Measurements from ENCODE around the gene MICA. TPM values are rescaled to one million over a fixed set of nuclear protein-coding genes. Genes with fewer than 3 reads are reported as not detected.

The MICA gene
- 15.9 TPM for total RNA-seq

DNA sequence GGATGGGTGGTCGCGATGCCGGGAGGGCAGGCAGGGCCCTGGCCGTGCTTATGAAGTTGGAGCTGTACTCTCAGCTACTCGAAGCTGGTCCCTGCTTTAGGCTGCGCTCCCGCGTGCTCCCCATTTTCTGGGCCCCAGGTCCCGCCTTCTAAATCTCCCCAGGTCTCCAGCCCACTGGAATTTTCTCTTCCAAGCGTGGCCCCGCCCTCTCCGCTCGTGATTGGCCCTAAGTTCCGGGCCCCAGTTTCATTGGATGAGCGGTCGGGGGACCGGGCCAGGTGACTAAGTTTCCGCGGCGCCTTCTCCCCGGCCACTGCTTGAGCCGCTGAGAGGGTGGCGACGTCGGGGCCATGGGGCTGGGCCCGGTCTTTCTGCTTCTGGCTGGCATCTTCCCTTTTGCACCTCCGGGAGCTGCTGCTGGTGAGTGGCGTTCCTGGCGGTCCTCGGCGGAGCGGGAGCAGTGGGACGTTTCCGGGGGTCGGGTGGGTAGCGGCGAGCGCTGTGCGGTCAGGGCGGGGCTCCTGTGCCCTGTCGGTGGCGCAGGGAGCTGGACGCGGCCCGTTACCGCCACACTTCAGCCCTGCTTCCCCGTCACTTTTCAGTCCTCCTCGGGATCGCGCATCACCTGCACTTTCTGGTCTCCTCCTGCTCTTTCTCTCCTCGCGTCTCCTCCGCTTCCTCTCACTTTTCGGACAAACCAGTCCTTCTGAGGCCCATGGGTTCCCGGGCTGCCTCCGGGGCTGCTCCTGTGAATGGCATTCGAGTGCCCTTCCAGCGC is at the start of gene MICA:
MICA (plus strand) TSS at position 313 of the 778 bp plus-strand sequence; CDS start at position 351, 38 bp downstream.
- DNase-seq (ENCODE audit: low read depth in 2 of 3, low spot score in 2 of 3): peak; percentile 33 to 79 (median 78)

DNA sequence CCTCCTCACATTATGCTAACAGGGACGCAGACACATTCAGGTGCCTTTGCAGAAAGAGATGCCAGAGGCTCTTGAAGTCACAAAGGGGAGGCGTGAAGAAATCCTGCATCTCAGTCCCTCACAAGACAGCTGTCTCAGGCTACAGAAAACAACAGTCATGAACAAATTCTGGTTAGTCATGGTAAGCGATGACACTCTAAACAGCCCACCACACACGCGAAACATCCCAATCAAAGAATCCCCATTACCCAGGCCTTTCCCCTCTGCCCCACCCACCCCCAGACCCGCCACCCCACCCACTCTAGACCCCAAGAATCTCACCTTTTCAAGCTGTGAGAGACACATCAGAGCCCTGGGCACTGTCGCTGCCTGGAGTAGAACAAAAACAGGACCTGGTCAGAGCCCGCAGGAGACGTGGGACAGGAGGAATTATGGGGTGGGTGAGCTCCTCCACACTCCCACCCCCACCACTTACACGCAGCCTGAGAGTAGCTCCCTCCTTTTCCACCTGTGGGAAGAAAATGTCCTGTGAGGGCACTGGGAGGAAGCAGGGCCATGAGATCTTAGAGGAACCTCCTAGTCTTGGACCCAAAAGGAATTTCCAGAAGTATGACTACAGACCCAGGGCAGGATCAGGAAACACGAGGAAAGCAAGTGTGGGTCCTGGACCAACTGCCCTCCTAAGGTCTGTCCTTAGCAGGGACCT is 49.1 kb upstream of the MICA start:
- DNase-seq (ENCODE audit: low read depth in 2 of 3, low spot score in 2 of 3): no peak

DNA sequence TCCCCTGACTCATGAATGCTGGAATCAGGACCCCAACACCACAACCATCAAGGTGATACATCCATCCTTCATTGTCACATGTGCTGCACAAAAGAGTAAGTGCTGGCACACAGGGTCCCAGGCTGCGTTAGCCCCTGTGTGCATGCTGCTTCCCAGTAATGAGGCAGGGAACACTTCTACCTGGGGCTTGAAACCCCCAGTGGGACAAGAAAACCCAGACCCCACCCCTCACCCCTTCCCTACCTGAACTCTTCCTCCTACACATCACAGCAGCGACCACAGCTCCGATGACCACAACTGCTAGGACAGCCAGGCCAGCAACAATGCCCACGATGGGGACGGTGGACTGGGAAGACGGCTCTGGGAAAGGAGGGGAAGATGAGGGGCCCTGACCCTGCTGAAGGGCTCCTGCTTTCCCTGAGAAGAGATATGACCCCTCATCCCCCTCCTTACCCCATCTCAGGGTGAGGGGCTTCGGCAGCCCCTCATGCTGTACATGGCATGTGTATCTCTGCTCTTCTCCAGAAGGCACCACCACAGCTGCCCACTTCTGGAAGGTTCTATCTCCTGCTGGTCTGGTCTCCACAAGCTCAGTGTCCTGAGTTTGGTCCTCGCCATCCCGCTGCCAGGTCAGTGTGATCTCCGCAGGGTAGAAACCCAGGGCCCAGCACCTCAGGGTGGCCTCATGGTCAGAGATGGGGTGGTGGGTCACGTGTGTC is 48.4 kb upstream of the MICA start:
- DNase-seq (ENCODE audit: low read depth in 2 of 3, low spot score in 2 of 3): no peak

GRCh38 chr6:31355583-31355948 is 47.8 kb upstream of the MICA start:
- no peak for DNase-seq (ENCODE audit: low read depth in 2 of 3, low spot score in 2 of 3)

GRCh38 chr6:31356216-31356945 is 47.0 kb upstream of the MICA start:
- DNase-seq (ENCODE audit: low read depth in 2 of 3, low spot score in 2 of 3): peak in 1 of 3 donors; percentile 43

DNA sequence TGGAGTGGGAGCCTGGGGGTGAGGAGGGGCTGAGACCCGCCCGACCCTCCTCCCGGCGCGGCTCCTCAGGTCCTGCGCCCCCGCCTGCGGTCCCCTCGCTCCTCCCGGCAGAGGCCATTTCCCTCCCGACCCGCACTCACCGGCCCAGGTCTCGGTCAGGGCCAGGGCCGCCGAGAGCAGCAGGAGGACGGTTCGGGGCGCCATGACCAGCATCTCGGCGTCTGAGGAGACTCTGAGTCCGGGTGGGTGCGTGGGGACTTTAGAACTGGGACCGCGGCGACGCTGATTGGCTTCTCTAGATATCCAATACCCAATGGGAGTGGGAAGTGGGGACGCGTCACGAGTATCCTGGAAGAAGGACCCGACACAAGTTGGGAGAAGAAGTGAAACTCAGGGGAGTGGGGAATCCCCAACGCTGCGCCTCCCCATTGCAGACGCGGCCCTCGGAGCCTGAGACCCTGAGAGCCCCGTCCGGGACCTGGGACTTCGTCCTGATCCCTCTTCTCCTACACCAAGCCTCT is 46.4 kb upstream of the MICA start, which contains the start of gene HLA-B:
HLA-B (minus strand) TSS at position 234 of the 521 bp plus-strand sequence; CDS start at position 213, 21 bp downstream.
- peak; percentile 90 to 98 (median 92) for DNase-seq (ENCODE audit: low read depth in 2 of 3, low spot score in 2 of 3)

GRCh38 chr6:31357886-31358285 is 45.5 kb upstream of the MICA start:
- DNase-seq (ENCODE audit: low read depth in 2 of 3, low spot score in 2 of 3): no peak

DNA sequence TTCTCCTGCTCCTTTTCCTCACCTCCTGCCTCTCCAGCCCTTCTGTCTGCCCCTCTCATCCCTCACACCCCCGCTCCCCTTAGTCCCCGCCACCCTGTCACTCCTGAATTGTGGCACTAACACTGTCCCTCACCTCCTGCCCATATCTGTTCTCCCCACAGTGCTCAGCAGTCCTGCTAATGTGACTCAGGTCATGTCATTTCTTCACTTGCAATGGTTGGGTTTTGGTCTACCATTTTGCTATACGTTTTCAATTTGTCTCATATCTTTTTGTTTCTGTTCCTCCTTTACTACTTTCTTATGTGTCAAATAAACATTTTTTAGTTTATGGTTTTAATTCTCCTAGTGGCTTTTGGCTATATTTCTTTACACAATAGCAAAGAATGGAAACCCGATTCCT is 45.1 kb upstream of the MICA start:
- no peak for DNase-seq (ENCODE audit: low read depth in 2 of 3, low spot score in 2 of 3)

DNA sequence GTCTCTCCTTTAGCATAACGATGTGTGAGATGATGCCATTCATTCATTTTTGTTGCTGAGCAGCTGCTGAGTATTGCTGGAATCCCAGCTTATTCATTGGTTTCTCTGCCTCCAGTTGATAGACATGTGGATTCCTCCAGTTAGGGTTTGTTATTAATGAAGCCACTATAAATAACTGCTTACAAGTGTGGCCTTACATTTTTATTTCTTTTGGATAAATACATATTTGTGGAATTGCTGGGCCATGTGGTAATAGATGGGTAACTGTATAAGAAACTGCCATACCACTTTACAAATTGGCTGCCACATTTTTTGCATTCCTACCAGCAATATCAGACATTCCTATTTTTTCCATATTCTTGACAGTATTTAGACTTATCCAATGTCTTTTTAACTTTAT is 43.8 kb upstream of the MICA start:
- no peak for DNase-seq (ENCODE audit: low read depth in 2 of 3, low spot score in 2 of 3)

GRCh38 chr6:31362751-31363150 is 40.6 kb upstream of the MICA start:
- DNase-seq (ENCODE audit: low read depth in 2 of 3, low spot score in 2 of 3): no peak

DNA sequence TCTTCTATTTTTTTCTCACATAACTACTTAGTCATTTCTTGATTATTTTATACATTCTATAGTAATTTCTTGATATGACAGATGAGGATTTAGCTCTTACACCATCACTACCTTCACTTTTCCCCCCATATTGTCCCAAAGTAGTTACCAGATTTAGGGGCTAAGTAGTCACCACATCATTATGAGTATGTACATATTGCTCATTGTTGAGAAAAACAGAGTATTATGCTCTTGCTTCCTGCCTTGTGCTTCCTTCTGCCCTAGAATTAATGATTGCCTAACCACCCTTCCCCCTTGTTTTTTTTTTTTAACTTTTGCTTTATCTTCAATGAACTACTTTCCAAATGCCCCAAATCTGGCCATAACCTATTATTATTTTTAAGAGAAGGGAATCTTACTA is 39.6 kb upstream of the MICA start:
- DNase-seq (ENCODE audit: low read depth in 2 of 3, low spot score in 2 of 3): no peak

GRCh38 chr6:31365864-31366263 is 37.5 kb upstream of the MICA start:
- DNase-seq (ENCODE audit: low read depth in 2 of 3, low spot score in 2 of 3): no peak

DNA sequence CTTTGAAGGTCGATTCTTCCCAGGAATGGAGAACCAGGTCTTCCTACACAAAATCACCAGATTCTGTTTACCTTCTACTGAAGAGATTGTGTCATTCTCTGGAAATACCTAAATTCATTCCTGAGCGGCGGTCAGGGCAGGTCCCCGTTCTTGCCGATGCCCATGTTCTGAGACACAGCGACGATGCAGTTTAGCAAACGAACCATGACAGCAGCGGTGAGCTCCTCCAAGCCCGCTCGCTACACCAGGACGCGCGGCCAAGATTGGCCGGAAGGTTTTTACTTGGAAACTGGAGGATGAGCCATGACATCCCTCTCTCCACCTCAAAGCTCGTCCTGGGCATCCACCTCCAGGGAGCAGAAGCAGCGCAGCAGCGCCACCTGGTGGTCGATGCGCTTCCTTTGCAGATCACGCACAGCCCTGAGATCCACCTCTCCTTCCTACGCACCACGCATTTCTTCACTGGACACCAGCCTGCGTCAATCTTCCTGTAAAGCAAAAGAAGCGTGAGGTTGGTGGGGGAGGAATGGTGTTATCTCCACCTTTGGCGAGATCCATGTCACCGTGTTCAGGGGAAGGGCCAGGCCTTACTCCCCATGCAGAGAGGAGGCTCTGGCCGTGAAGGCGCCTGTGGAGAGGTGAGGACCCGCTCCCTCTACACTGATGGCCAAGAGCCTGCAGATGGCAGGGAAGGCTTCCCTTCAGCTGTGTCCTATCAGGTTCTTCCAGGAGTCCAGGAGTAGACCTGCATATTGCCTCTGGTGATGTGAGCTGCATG is 36.5 kb upstream of the MICA start:
- peak; percentile 87 to 97 (median 91) for DNase-seq (ENCODE audit: low read depth in 2 of 3, low spot score in 2 of 3)

- no peak for DNase-seq (ENCODE audit: low read depth in 2 of 3, low spot score in 2 of 3)
Observed at GRCh38 chr6:31368461-31368860, 34.9 kb upstream of the MICA start.

DNA sequence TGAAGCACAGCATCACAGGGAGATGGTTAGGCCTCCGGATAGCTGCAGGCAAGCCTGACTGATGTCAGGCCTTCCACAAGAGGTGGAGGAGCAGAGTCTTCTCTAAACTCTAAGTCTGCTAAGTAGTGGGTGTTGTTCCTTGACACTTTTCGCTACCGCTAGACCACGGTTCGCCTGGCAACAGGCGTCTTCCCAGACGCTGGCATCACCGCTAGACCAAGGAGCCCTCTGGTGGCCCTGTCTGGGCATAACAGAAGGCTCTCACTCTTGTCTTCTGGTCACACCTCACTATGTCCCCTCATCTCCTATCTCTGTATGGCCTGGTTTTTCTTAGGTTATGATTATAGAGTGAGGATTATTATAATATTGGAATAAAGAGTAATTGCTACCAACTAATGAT is 29.3 kb upstream of the MICA start:
- DNase-seq (ENCODE audit: low read depth in 2 of 3, low spot score in 2 of 3): peak in 1 of 3 donors; percentile 34

DNA sequence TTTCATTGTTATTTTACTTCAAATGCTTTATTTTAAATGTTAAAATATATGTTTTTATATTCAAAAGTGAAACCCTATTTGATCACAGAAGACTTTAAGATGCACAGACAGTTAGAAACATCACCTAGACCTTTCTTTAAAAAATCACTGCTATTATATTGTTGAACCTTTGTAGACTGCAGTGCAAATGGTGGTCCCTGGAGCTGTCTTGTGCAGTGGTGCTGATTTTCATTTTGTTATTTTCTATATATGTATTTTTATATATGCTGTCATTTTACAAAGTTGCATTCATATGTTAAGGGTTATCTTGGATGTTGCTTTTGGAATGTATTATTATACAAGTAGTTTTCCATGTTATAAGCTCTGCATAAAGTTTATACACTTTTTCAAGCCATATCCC is 27.7 kb upstream of the MICA start:
- DNase-seq (ENCODE audit: low read depth in 2 of 3, low spot score in 2 of 3): no peak

DNA sequence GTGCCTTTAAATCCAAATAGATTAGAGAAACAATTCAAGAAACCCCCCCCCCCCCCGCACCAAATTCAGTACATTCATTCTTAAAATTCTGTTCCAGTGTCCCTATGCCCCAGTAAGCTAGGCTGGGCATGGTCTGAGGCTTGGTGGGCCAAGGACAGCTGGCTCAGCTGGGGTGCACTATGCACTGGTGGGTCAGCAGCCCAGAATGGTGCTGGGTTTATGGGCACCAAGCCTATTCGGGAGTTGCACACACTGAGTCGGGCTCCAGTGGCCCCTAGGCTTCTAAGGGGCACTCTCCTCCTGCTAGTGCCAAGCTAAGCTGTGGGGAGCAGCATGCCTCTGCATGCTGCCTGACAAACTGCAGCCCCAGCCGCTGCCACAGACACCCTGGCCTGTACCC is 26.4 kb upstream of the MICA start:
- no peak for DNase-seq (ENCODE audit: low read depth in 2 of 3, low spot score in 2 of 3)

GRCh38 chr6:31378062-31378720 is 25.2 kb upstream of the MICA start:
- no peak for DNase-seq (ENCODE audit: low read depth in 2 of 3, low spot score in 2 of 3)

- DNase-seq (ENCODE audit: low read depth in 2 of 3, low spot score in 2 of 3): no peak
Observed at GRCh38 chr6:31378721-31379103, 24.7 kb upstream of the MICA start.
